Keratinocyte (primary cell): ENCODE data around the gene LPCAT2. TPM values are rescaled to one million over a fixed set of nuclear protein-coding genes. Genes with fewer than 3 reads are reported as not detected.

ENCODE experiments used
- DNase-seq: peaks from one replicate; pipeline ENCODE4 v3.0.0-alpha.2; 2011; ENCODE audit warnings: low read depth, missing footprints, low spot score
- FAIRE-seq: peaks from 2 replicates; lab custom pipeline; 2011; peaks lifted over from hg19 to GRCh38; lab: Jason Lieb, UNC
- H2AFZ ChIP-seq: 2 replicates; pipeline ENCODE4 v1.6.0; 2012; ENCODE audit warnings: low read length, control low read depth, inconsistent platforms; ENCODE audit not compliant: control insufficient read depth
- H3K27ac ChIP-seq: 2 replicates; pipeline ENCODE4 v1.5.1; 2011; ENCODE audit warnings: low read length; ENCODE audit not compliant: control insufficient read depth, insufficient read depth
- H3K27me3 ChIP-seq: 3 replicates; pipeline ENCODE4 v1.6.0; 2011; ENCODE audit warnings: low read length; ENCODE audit not compliant: control insufficient read depth, insufficient read depth; ENCODE audit errors: extremely low read depth
- H3K36me3 ChIP-seq, 2 experiments: 2 replicates in 1 of 2; 3 replicates in 1 of 2; pipeline ENCODE4 v1.5.1; 2011; ENCODE audit warnings: low read length in 2 of 2, mild to moderate bottlenecking in 1 of 2; ENCODE audit not compliant: control insufficient read depth in 2 of 2, insufficient read depth in 2 of 2; ENCODE audit errors: extremely low read depth in 1 of 2
- H3K4me1 ChIP-seq: 3 replicates; pipeline ENCODE4 v1.5.1; 2011; ENCODE audit warnings: low read length; ENCODE audit not compliant: control insufficient read depth, insufficient read depth; ENCODE audit errors: extremely low read depth
- H3K4me2 ChIP-seq: 3 replicates; pipeline ENCODE4 v1.6.0; 2011; ENCODE audit warnings: low read depth, low read length; ENCODE audit not compliant: control insufficient read depth, insufficient read depth; ENCODE audit errors: extremely low read depth
- H3K4me3 ChIP-seq, 3 experiments: fragments of 200-600 bp in 1 of 3; sonication (generic) in 1 of 3; 2 replicates in 2 of 3; 3 replicates in 1 of 3; pipeline ENCODE4 v1.5.1; 2011 to 2016; ENCODE audit warnings: low read length in 3 of 3, mild to moderate bottlenecking in 3 of 3, control low read depth in 2 of 3, inconsistent platforms in 1 of 3, low read depth in 1 of 3, mixed read lengths in 1 of 3, mixed run types in 1 of 3, moderate library complexity in 1 of 3; ENCODE audit not compliant: control insufficient read depth in 2 of 3, insufficient read depth in 2 of 3; ENCODE audit errors: extremely low read depth in 1 of 3
- H3K79me2 ChIP-seq: 2 replicates; pipeline ENCODE4 v1.6.0; 2012; ENCODE audit warnings: low read length; ENCODE audit not compliant: control insufficient read depth, insufficient read depth
- H3K9ac ChIP-seq: 3 replicates; pipeline ENCODE4 v1.6.0; 2011; ENCODE audit warnings: low read length; ENCODE audit not compliant: control insufficient read depth, insufficient read depth; ENCODE audit errors: extremely low read depth
- H3K9me1 ChIP-seq: 3 replicates; pipeline ENCODE4 v1.6.0; 2011; ENCODE audit warnings: low read length; ENCODE audit not compliant: control insufficient read depth, insufficient read depth; ENCODE audit errors: extremely low read depth
- H3K9me3 ChIP-seq: 2 replicates; pipeline ENCODE4 v1.5.1; 2012; ENCODE audit warnings: low read depth, low read length; ENCODE audit not compliant: control insufficient read depth
- H4K20me1 ChIP-seq: 3 replicates; pipeline ENCODE4 v1.6.0; 2011; ENCODE audit warnings: low read length; ENCODE audit not compliant: control insufficient read depth, insufficient read depth; ENCODE audit errors: extremely low read depth
- CTCF ChIP-seq, 3 experiments: IDR thresholded peaks in 1 of 3; conservative IDR thresholded peaks in 1 of 3; optimal IDR thresholded peaks in 1 of 3; 2 replicates in 2 of 3; 3 replicates in 1 of 3; pipeline versions ENCODE3 to v1.5.1; 2011; ENCODE audit warnings: low read length in 3 of 3, mild to moderate bottlenecking in 3 of 3, moderate library complexity in 2 of 3, control low read depth in 1 of 3, inconsistent platforms in 1 of 3; ENCODE audit not compliant: insufficient read depth in 2 of 3; ENCODE audit errors: extremely low read depth in 1 of 3
- EZH2 ChIP-seq: IDR thresholded peaks from one replicate; pipeline ENCODE4 v1.6.1; 2012; ENCODE audit warnings: inconsistent platforms, mild to moderate bottlenecking, low read length, moderate library complexity
- dilution Hi-C: fragments of 300-500 bp; cut with MboI; formaldehyde crosslinking; loops from one replicate; pipeline ENCODE4 v1.7.0; 2020; ENCODE audit warnings: low sequenced_read_pairs; ENCODE audit not compliant: extremely low pct_ligation_motif_present
- polyA plus RNA-seq, 5 experiments: library from polyadenylated mRNA; depleted of rRNA in 3 of 5; stranded (reverse) in 3 of 5; stranded (forward) in 1 of 5; unstranded in 1 of 5; fragments of >200 nt; gene quantifications; 1 replicate in 1 of 5; 2 replicates in 3 of 5; 3 replicates in 1 of 5; pipeline versions ENCODE4 v1.2.1 to v1.2.3, GENCODE V29; 2011 to 2012; ENCODE audit warnings: missing spikeins in 2 of 5, low read depth in 1 of 5, low replicate concordance in 1 of 5

Gene LPCAT2
- polyA plus RNA-seq, 1 donor (not counting 4 experiments of a cell fraction or from before 2014, with no cell fraction given) = 54.4 TPM

DNA sequence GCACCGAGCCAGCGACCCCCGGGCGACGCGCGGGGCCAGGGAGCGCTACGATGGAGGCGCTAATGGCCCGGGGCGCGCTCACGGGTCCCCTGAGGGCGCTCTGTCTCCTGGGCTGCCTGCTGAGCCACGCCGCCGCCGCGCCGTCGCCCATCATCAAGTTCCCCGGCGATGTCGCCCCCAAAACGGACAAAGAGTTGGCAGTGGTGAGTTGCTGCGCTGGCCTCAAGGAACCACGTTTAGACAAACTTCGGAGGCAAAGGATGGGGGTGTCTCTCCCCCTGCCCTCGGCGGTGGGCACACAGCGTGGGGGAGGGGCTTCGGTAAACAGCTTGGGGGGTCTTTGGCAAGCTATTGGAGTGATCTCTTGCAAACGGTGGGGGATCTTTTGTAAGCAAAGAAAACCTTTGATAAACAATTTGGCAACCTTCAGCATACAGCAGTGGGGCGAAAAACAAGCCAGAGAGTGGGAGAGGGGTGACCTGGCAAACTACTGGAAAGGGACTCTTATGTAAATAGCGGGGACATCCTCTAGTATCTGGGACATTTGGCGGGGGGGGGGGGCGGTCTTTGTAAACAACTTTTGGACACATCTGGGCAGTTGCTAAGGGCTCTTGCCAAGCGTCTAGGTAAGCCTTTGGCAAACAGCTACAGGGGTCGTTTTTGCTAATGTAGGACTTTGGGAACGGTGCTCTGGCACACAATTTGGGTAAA lies 29.3 kb upstream of the LPCAT2 start:
- H3K4me2 ChIP-seq = peak overlapping the region; percentile 79
- no peak overlapping the region for H3K27ac ChIP-seq
- H3K4me1 ChIP-seq = peaks cover 15% of the 10 kb centered on the region
- H3K4me3 ChIP-seq = peak overlapping the region; percentile 46 to 71 (median 68)
- no peaks in the 10 kb centered on the region for H3K36me3 ChIP-seq
- no peak for TF ChIP-seq CTCF (optimal IDR thresholded peaks at IDR 0.05 in 1 of 3, IDR thresholded peaks at IDR 0.05 in 1 of 3, conservative IDR thresholded peaks at IDR 0.05 in 1 of 3; ENCODE audit: extremely low read depth in 1 of 3, insufficient read depth in 2 of 3, low read length in 3 of 3)
- TF ChIP-seq EZH2 = no peak
- no peaks in the 10 kb centered on the region for H3K27me3 ChIP-seq
- DNase-seq (no peak), FAIRE-seq (no peak)
- peak overlapping the region; percentile 65 for H3K9ac ChIP-seq
- H3K79me2 ChIP-seq = no peaks in the 10 kb centered on the region
- H3K9me3 ChIP-seq = no peaks in the 10 kb centered on the region
- dilution Hi-C loops = no loop called here
- H3K9me1 ChIP-seq = no peaks in the 10 kb centered on the region
- peak overlapping the region; percentile 85 for H2AFZ ChIP-seq
- no peaks in the 10 kb centered on the region for H4K20me1 ChIP-seq

- dilution Hi-C loops = no loop called here
- Histone ChIP-seq H3K27ac (no peak overlapping the region), H3K79me2 (no peaks in the 10 kb centered on the region), H3K27me3 (no peaks in the 10 kb centered on the region), H3K9me3 (no peaks in the 10 kb centered on the region), H3K9me1 (no peaks in the 10 kb centered on the region), H2AFZ (peak overlapping the region; percentile 53), H3K9ac (peak overlapping the region; percentile 65), H3K4me2 (peak overlapping the region; percentile 79), H4K20me1 (no peaks in the 10 kb centered on the region), H3K4me3 (peak overlapping the region; percentile 46 to 71 (median 68)), H3K4me1 (peaks cover 15% of the 10 kb centered on the region), H3K36me3 (no peaks in the 10 kb centered on the region)
- FAIRE-seq = no peak
- TF ChIP-seq CTCF (optimal IDR thresholded peaks at IDR 0.05 in 1 of 3, IDR thresholded peaks at IDR 0.05 in 1 of 3, conservative IDR thresholded peaks at IDR 0.05 in 1 of 3; ENCODE audit: extremely low read depth in 1 of 3, insufficient read depth in 2 of 3, low read length in 3 of 3) (no peak), EZH2 (no peak)
- no peak for DNase-seq
These were observed 28.6 kb upstream of the LPCAT2 start for GRCh38 chr16:55480228-55480655.
